SK-N-SH (cell line): ENCODE measurements around the gene BMP8A. TPM values are rescaled to one million over a fixed set of nuclear protein-coding genes. Genes with fewer than 3 reads are reported as not detected.

Experiments used
- CTCF ChIA-PET: fragments of 300-600, 350-600 bp; formaldehyde crosslinking; extraction: SDS; loops from one replicate; lab custom pipeline; 2021; lab: Yijun Ruan, JAX
- POLR2A ChIA-PET: fragments of 350-600 bp; sonication (Branson Sonifier 250); formaldehyde crosslinking; extraction: SDS; loops from one replicate; lab custom pipeline; 2020; ENCODE audit warnings: antibody characterized with exemption, inconsistent platforms; lab: Yijun Ruan, JAX
- DNase-seq: peaks from one replicate; pipeline ENCODE4 v3.0.0; 2012
- H2AFZ ChIP-seq: fragments of 200-600 bp; sonication (generic); 2 replicates; pipeline ENCODE4 v1.8.1; 2016; ENCODE audit warnings: antibody characterized with exemption, mild to moderate bottlenecking, low read depth
- H3F3A ChIP-seq: fragments of 200-600 bp; sonication (generic); replicated peaks from 2 replicates; pipeline ENCODE3; 2016; ENCODE audit warnings: antibody characterized with exemption, mild to moderate bottlenecking; ENCODE audit not compliant: insufficient read depth
- H3K27ac ChIP-seq, 2 experiments: fragments of 200-500 bp in 1 of 2; fragments of 200-600 bp in 1 of 2; sonication (Bioruptor generic) in 1 of 2; sonication (generic), shearing (Covaris generic) in 1 of 2; 2 replicates each; pipeline versions ENCODE4 v1.5.1 to v1.6.1; 2014 to 2016; ENCODE audit warnings: low read depth in 2 of 2, inconsistent platforms in 1 of 2, low read length in 1 of 2, mild to moderate bottlenecking in 1 of 2, mixed read lengths in 1 of 2
- H3K27me3 ChIP-seq: fragments of 200-600 bp; sonication (generic), shearing (Covaris generic); 2 replicates; pipeline ENCODE4 v1.6.1; 2016; ENCODE audit warnings: mixed run types; ENCODE audit not compliant: insufficient read depth
- H3K36me3 ChIP-seq, 2 experiments: fragments of 200-500 bp in 1 of 2; fragments of 200-600 bp in 1 of 2; sonication (Bioruptor generic) in 1 of 2; sonication (generic) in 1 of 2; replicated peaks in 1 of 2; 2 replicates each; pipeline versions ENCODE3 to v1.5.1; 2014 to 2016; ENCODE audit warnings: low read length in 1 of 2, mild to moderate bottlenecking in 1 of 2; ENCODE audit not compliant: insufficient read depth in 2 of 2, control insufficient read depth in 1 of 2
- H3K4me1 ChIP-seq, 2 experiments: fragments of 200-500 bp in 1 of 2; fragments of 200-600 bp in 1 of 2; sonication (Bioruptor generic) in 1 of 2; sonication (generic), shearing (Covaris generic) in 1 of 2; 2 replicates each; pipeline versions ENCODE4 v1.5.1 to v1.6.1; 2014 to 2016; ENCODE audit warnings: low read depth in 1 of 2, low read length in 1 of 2, mixed run types in 1 of 2; ENCODE audit not compliant: insufficient read depth in 2 of 2, control insufficient read depth in 1 of 2
- H3K4me2 ChIP-seq: fragments of 200-600 bp; sonication (generic), shearing (Covaris generic); 2 replicates; pipeline ENCODE4 v1.6.1; 2017; ENCODE audit warnings: mixed run types
- H3K4me3 ChIP-seq, 2 experiments: fragments of 200-500 bp in 1 of 2; fragments of 200-600 bp in 1 of 2; sonication (Bioruptor generic) in 1 of 2; sonication (generic), shearing (Covaris generic) in 1 of 2; 2 replicates each; pipeline versions ENCODE4 v1.5.1 to v1.8.1; 2014 to 2016; ENCODE audit warnings: low read depth in 2 of 2, inconsistent platforms in 1 of 2, low read length in 1 of 2, mild to moderate bottlenecking in 1 of 2, mixed read lengths in 1 of 2, moderate library complexity in 1 of 2
- H3K79me2 ChIP-seq: fragments of 200-600 bp; sonication (generic); 2 replicates; pipeline ENCODE4 v1.8.1; 2017; ENCODE audit warnings: mild to moderate bottlenecking; ENCODE audit not compliant: insufficient read depth
- H3K9ac ChIP-seq: fragments of 200-600 bp; sonication (generic); 2 replicates; pipeline ENCODE4 v1.6.1; 2017; ENCODE audit warnings: mixed run types
- H3K9me2 ChIP-seq: fragments of 200-600 bp; sonication (generic); 2 replicates; pipeline ENCODE4 v1.6.1; 2017; ENCODE audit warnings: mixed run types
- H3K9me3 ChIP-seq: fragments of 200-600 bp; sonication (generic); 2 replicates; pipeline ENCODE4 v1.6.1; 2017; ENCODE audit warnings: mixed run types, mild to moderate bottlenecking, moderate library complexity
- H4K20me1 ChIP-seq: fragments of 200-600 bp; sonication (generic); 2 replicates; pipeline ENCODE4 v1.6.1; 2017; ENCODE audit warnings: mild to moderate bottlenecking, mixed run types; ENCODE audit not compliant: insufficient read depth
- EP300 ChIP-seq, 2 experiments: IDR thresholded peaks; 2 replicates each; pipeline versions ENCODE4 v1.4.0 to v1.6.1; 2012; ENCODE audit warnings: borderline replicate concordance in 1 of 2, low read depth in 1 of 2, low read length in 1 of 2
- FOXM1 ChIP-seq: IDR thresholded peaks from 2 replicates; pipeline ENCODE4 v1.4.0; 2012; ENCODE audit warnings: low read depth, mild to moderate bottlenecking
- GATA2 ChIP-seq: sonication (generic); formaldehyde crosslinking; IDR thresholded peaks from 2 replicates; pipeline ENCODE4 v1.5.0; 2020; ENCODE audit warnings: mild to moderate bottlenecking, missing genetic modification reagents
- MAX ChIP-seq: IDR thresholded peaks from 2 replicates; pipeline ENCODE4 v1.4.0; 2012; ENCODE audit warnings: low read depth
- MEF2A ChIP-seq: IDR thresholded peaks from 2 replicates; pipeline ENCODE4 v1.4.0; 2012; ENCODE audit warnings: low read depth, borderline replicate concordance
- MXI1 ChIP-seq: IDR thresholded peaks from 2 replicates; pipeline ENCODE4 v1.6.1; 2012; ENCODE audit warnings: mild to moderate bottlenecking, low read depth, low read length, improper control_type of control experiment
- NFIC ChIP-seq: IDR thresholded peaks from 2 replicates; pipeline ENCODE4 v1.4.0; 2012; ENCODE audit warnings: borderline replicate concordance
- NRF1 ChIP-seq: IDR thresholded peaks from 2 replicates; pipeline ENCODE4 v1.6.1; 2012; ENCODE audit warnings: low read depth, mild to moderate bottlenecking, low read length
- POLR2AphosphoS5 ChIP-seq: IDR thresholded peaks from 2 replicates; pipeline ENCODE4 v1.6.1; 2012; ENCODE audit warnings: low read depth, low read length
- RCOR1 ChIP-seq: fragments of 150-350 bp; IDR thresholded peaks from 2 replicates; pipeline ENCODE4 v1.6.1; 2017; ENCODE audit warnings: antibody characterized with exemption, low read length
- RXRA ChIP-seq: IDR thresholded peaks from 2 replicates; pipeline ENCODE4 v1.4.0; 2012; ENCODE audit warnings: low read depth, mild to moderate bottlenecking, borderline replicate concordance
- SMC3 ChIP-seq: IDR thresholded peaks from 2 replicates; pipeline ENCODE4 v1.6.1; 2012; ENCODE audit warnings: low read depth, low read length, improper control_type of control experiment
- TAF1 ChIP-seq: IDR thresholded peaks from 2 replicates; pipeline ENCODE4 v1.6.1; 2012; ENCODE audit warnings: low read depth, mild to moderate bottlenecking, low read length, moderate library complexity, borderline replicate concordance
- TEAD4 ChIP-seq: IDR thresholded peaks from 2 replicates; pipeline ENCODE4 v1.4.0; 2012; ENCODE audit warnings: mild to moderate bottlenecking, borderline replicate concordance; ENCODE audit not compliant: insufficient read depth
- USF2 ChIP-seq: fragments of 150-350 bp; IDR thresholded peaks from 2 replicates; pipeline ENCODE4 v1.6.1; 2017; ENCODE audit warnings: antibody characterized with exemption, low read length, low read depth, borderline replicate concordance
- ZBTB33 ChIP-seq: IDR thresholded peaks from 2 replicates; pipeline ENCODE4 v1.4.0; 2012; ENCODE audit warnings: low read depth, borderline replicate concordance
- WGBS: methylation state at CpG from one replicate; pipeline ENCODE4 v1.1.6; 2017; ENCODE audit warnings: low lambda C conversion rate; 5-methylcytosine and 5-hydroxymethylcytosine counted together
- polyA plus RNA-seq, 3 experiments: library from polyadenylated mRNA; depleted of rRNA; stranded (reverse); fragments of >200 nt; gene quantifications; 2 replicates each; pipeline ENCODE4 v1.2.3, GENCODE V29; 2012

The BMP8A gene
- polyA plus RNA-seq, 1 of the 3 experiments (the other 2 are of a cell fraction), result 0.16 TPM

GRCh38 chr1:39483276-39483675 is 8.2 kb upstream of the BMP8A start (continued):
- TF ChIP-seq MAX, result no peak
- no peak for TF ChIP-seq TEAD4
- no peak for TF ChIP-seq POLR2AphosphoS5

GRCh38 chr1:39484564-39484963 is 6.9 kb upstream of the BMP8A start:
- Histone ChIP-seq H3K27me3 (no peaks in the 10 kb centered on the region), H3K9me3 (no peaks in the 10 kb centered on the region), H3F3A (peaks cover 39% of the 10 kb centered on the region), H2AFZ (no peak overlapping the region), H3K36me3 (peaks cover 71 to 72% of the 10 kb centered on the region in 2 experiments), H3K4me2 (no peak overlapping the region), H3K79me2 (no peaks in the 10 kb centered on the region), H3K9ac (no peak overlapping the region), H3K9me2 (no peaks in the 10 kb centered on the region), H3K4me1 (no peaks in the 10 kb centered on the region), H4K20me1 (no peaks in the 10 kb centered on the region), H3K27ac (no peak overlapping the region), H3K4me3 (no peak overlapping the region)
- ChIA-PET CTCF (no interaction called here), POLR2A (no interaction called here)
- TF ChIP-seq SMC3, result no peak
- no peak for TF ChIP-seq NFIC
- TF ChIP-seq FOXM1, result no peak
- no peak for TF ChIP-seq GATA2 (CRISPR knock-in tag)
- TF ChIP-seq POLR2AphosphoS5, result no peak
- WGBS, result 92% methylated on average over 6 of the region's 7 CpGs
- no peak for DNase-seq

GRCh38 chr1:39485046-39485803 is 6.2 kb upstream of the BMP8A start:
- Histone ChIP-seq H4K20me1 (no peaks in the 10 kb centered on the region), H3K9me3 (no peaks in the 10 kb centered on the region), H3K36me3 (peaks cover 65% of the 10 kb centered on the region in 2 experiments), H3K27ac (no peak overlapping the region), H3K27me3 (no peaks in the 10 kb centered on the region), H3K4me3 (no peak overlapping the region), H2AFZ (no peak overlapping the region), H3K9me2 (no peaks in the 10 kb centered on the region), H3K79me2 (no peaks in the 10 kb centered on the region), H3K4me1 (no peaks in the 10 kb centered on the region), H3K4me2 (no peak overlapping the region), H3K9ac (no peak overlapping the region), H3F3A (peaks cover 45% of the 10 kb centered on the region)
- no peak for DNase-seq
- ChIA-PET CTCF (interaction anchor here (0.9 to 1.6 kb wide), 2 partner anchors 43 to 386 kb away, joined by 3 to 4 read pairs; no protein-coding TSS in a partner anchor), POLR2A (no interaction called here)
- TF ChIP-seq RCOR1 (no peak), TAF1 (no peak), USF2 (no peak), MEF2A (no peak), FOXM1 (no peak), MXI1 (no peak), RXRA (no peak), EP300 (IDR thresholded peaks at IDR 0.05; ENCODE audit: borderline replicate concordance in 1 of 2, low read depth in 1 of 2, low read length in 1 of 2) (no peak), NRF1 (no peak), ZBTB33 (no peak)
- 99% methylated on average over 14 of the region's 14 CpGs for whole genome bisulfite sequencing
